WTC11 (cell line): Measurements from ENCODE around the gene ABCB10. TPM values are rescaled to one million over a fixed set of nuclear protein-coding genes. Genes with fewer than 3 reads are reported as not detected.

Experiments used
- ATAC-seq: fragments of 200-7000 bp; cut with Tn5 transposase; 2 replicates; pipeline ENCODE4 v1.10.0; 2021; ENCODE audit warnings: mild to moderate bottlenecking, moderate library complexity
- CTCF ChIA-PET: fragments of 300-600 bp; sonication (Branson Sonifier 250); formaldehyde crosslinking; loops from one replicate; lab custom pipeline; 2021; ENCODE audit warnings: antibody characterized with exemption; lab: Charles Lee
- POLR2A ChIA-PET: fragments of 350-600 bp; sonication (Branson Sonifier 250); formaldehyde crosslinking; loops from one replicate; lab custom pipeline; 2021; ENCODE audit warnings: antibody characterized with exemption; lab: Charles Lee
- DNase-seq: peaks from one replicate; pipeline ENCODE4 v3.0.0; 2021; ENCODE audit warnings: low spot score
- H3K27ac Mint-ChIP-seq: 2 replicates; pipeline ENCODE4 v1.8.0; 2021; ENCODE audit warnings: mixed read lengths
- H3K27me3 Mint-ChIP-seq: 2 replicates; pipeline ENCODE4 v1.8.0; 2021; ENCODE audit warnings: low read depth, mild to moderate bottlenecking, moderate library complexity, mixed read lengths
- H3K36me3 Mint-ChIP-seq: 2 replicates; pipeline ENCODE4 v1.8.0; 2021; ENCODE audit warnings: mixed read lengths
- H3K4me1 Mint-ChIP-seq: 2 replicates; pipeline ENCODE4 v1.8.0; 2022; ENCODE audit warnings: mixed read lengths
- H3K4me3 Mint-ChIP-seq: 2 replicates; pipeline ENCODE4 v1.8.0; 2021; ENCODE audit warnings: mild to moderate bottlenecking, moderate library complexity, mixed read lengths
- H3K9me3 Mint-ChIP-seq: 2 replicates; pipeline ENCODE4 v1.8.0; 2021; ENCODE audit warnings: mixed read lengths
- ARID4B ChIP-seq: sonication (generic); formaldehyde crosslinking; IDR thresholded peaks from 2 replicates; pipeline ENCODE4 v1.8.0; 2023; ENCODE audit warnings: missing genetic modification reagents, mild to moderate bottlenecking, borderline replicate concordance
- ATF3 ChIP-seq: sonication (generic); formaldehyde crosslinking; conservative IDR thresholded peaks from 2 replicates; pipeline ENCODE4 v1.8.1; 2022; ENCODE audit warnings: mild to moderate bottlenecking, missing genetic modification reagents
- E2F5 ChIP-seq: sonication (generic); formaldehyde crosslinking; IDR thresholded peaks from 2 replicates; pipeline ENCODE4 v1.8.1; 2022; ENCODE audit warnings: mild to moderate bottlenecking, moderate library complexity, missing genetic modification reagents
- EMX1 ChIP-seq: fragments of 250-450 bp; sonication (Bioruptor Pico); IDR thresholded peaks from 2 replicates; pipeline ENCODE4 v1.8.0; 2021; ENCODE audit warnings: mild to moderate bottlenecking
- ERG ChIP-seq: fragments of 250-450 bp; sonication (Bioruptor Pico); IDR thresholded peaks from 2 replicates; pipeline ENCODE4 v1.8.0; 2021; ENCODE audit warnings: mild to moderate bottlenecking
- ESRRA ChIP-seq: sonication (generic); formaldehyde crosslinking; IDR thresholded peaks from 2 replicates; pipeline ENCODE4 v1.8.1; 2022; ENCODE audit warnings: mild to moderate bottlenecking, missing genetic modification reagents, borderline replicate concordance
- ETV6 ChIP-seq: sonication (generic); formaldehyde crosslinking; IDR thresholded peaks from 2 replicates; pipeline ENCODE4 v1.8.1; 2022; ENCODE audit warnings: mild to moderate bottlenecking, missing genetic modification reagents
- FOXK1 ChIP-seq: sonication (generic); formaldehyde crosslinking; IDR thresholded peaks from 2 replicates; pipeline ENCODE4 v1.8.0; 2022; ENCODE audit warnings: mild to moderate bottlenecking, moderate library complexity, missing genetic modification reagents
- HMGA2 ChIP-seq: fragments of 250-450 bp; sonication (Bioruptor Pico); IDR thresholded peaks from 2 replicates; pipeline ENCODE4 v1.4.0; 2021; ENCODE audit warnings: mild to moderate bottlenecking, moderate library complexity
- IRF2 ChIP-seq: sonication (generic); formaldehyde crosslinking; IDR thresholded peaks from 2 replicates; pipeline ENCODE4 v1.8.0; 2022; ENCODE audit warnings: low read depth, missing genetic modification reagents, borderline replicate concordance
- NFYB ChIP-seq: sonication (generic); formaldehyde crosslinking; conservative IDR thresholded peaks from 2 replicates; pipeline ENCODE4 v1.8.0; 2022; ENCODE audit warnings: low read depth, missing genetic modification reagents
- PREB ChIP-seq: sonication (generic); formaldehyde crosslinking; IDR thresholded peaks from 2 replicates; pipeline ENCODE4 v1.8.1; 2022; ENCODE audit warnings: mild to moderate bottlenecking, missing genetic modification reagents, moderate library complexity, borderline replicate concordance
- SMAD3 ChIP-seq: sonication (generic); formaldehyde crosslinking; IDR thresholded peaks from 2 replicates; pipeline ENCODE4 v1.8.0; 2022; ENCODE audit warnings: missing genetic modification reagents, mild to moderate bottlenecking, borderline replicate concordance
- USF2 ChIP-seq: sonication (generic); formaldehyde crosslinking; IDR thresholded peaks from 2 replicates; pipeline ENCODE4 v1.8.1; 2023; ENCODE audit warnings: mild to moderate bottlenecking, missing genetic modification reagents, moderate library complexity
- ZNF263 ChIP-seq: sonication (generic); formaldehyde crosslinking; IDR thresholded peaks from 2 replicates; pipeline ENCODE4 v1.8.1; 2022; ENCODE audit warnings: low read depth, mild to moderate bottlenecking, moderate library complexity, missing genetic modification reagents
- ZNF317 ChIP-seq: sonication (generic); formaldehyde crosslinking; IDR thresholded peaks from 2 replicates; pipeline ENCODE4 v1.8.1; 2023; ENCODE audit warnings: low read depth, mild to moderate bottlenecking, moderate library complexity, missing genetic modification reagents, borderline replicate concordance
- ZNF396 ChIP-seq: fragments of 250-450 bp; sonication (Bioruptor Pico); IDR thresholded peaks from 2 replicates; pipeline ENCODE4 v1.8.0; 2021; ENCODE audit warnings: mild to moderate bottlenecking, moderate library complexity, borderline replicate concordance
- ZNF512 ChIP-seq: sonication (generic); formaldehyde crosslinking; IDR thresholded peaks from 2 replicates; pipeline ENCODE4 v1.8.1; 2022; ENCODE audit warnings: missing genetic modification reagents, borderline replicate concordance
- total RNA-seq: library from RNA; stranded (reverse); gene quantifications from 3 replicates; pipeline ENCODE4 v1.2.3, GENCODE V29; 2021

ABCB10 gene
- total RNA-seq, 1 experiment from 2014 or later, result 11.0 TPM

- Mint-ChIP-seq H3K27ac (no peak overlapping the region), H3K4me1 (no peaks in the 10 kb centered on the region), H3K4me3 (no peak overlapping the region), H3K27me3 (no peaks in the 10 kb centered on the region), H3K36me3 (peaks cover 46% of the 10 kb centered on the region), H3K9me3 (no peaks in the 10 kb centered on the region)
- DNase-seq (no peak), ATAC-seq (no peak)
- TF ChIP-seq HMGA2 (CRISPR knock-in tag) (no peak), NFYB (CRISPR knock-in tag) (no peak), ZNF263 (CRISPR knock-in tag) (no peak), ETV6 (no peak), ERG (CRISPR knock-in tag) (no peak), FOXK1 (CRISPR knock-in tag) (no peak), USF2 (CRISPR knock-in tag) (no peak), ZNF512 (no peak), IRF2 (no peak), SMAD3 (CRISPR knock-in tag) (no peak), ZNF396 (CRISPR knock-in tag) (no peak), ESRRA (CRISPR knock-in tag) (no peak), ARID4B (CRISPR knock-in tag) (no peak), EMX1 (CRISPR knock-in tag) (no peak), ATF3 (no peak), PREB (CRISPR knock-in tag) (no peak)
- POLR2A ChIA-PET, result no interaction called here
- CTCF ChIA-PET, result interaction anchor here (1.9 kb wide), 1 partner anchor 7 kb away, joined by 9 read pairs; no protein-coding TSS in a partner anchor
Observed at GRCh38 chr1:229474509-229474908, 84.0 kb downstream of the ABCB10 start.

GRCh38 chr1:229471175-229471574 lies 87.3 kb downstream of the ABCB10 start:
- ATAC-seq, result no peak
- no peaks in the 10 kb centered on the region for H3K9me3 Mint-ChIP-seq
- ChIA-PET CTCF (interaction anchor here (1.5 kb wide), 1 partner anchor 11 kb away, joined by 3 read pairs; no protein-coding TSS in a partner anchor), POLR2A (no interaction called here)
- H3K27ac Mint-ChIP-seq, result no peak overlapping the region
- no peaks in the 10 kb centered on the region for H3K27me3 Mint-ChIP-seq
- H3K4me3 Mint-ChIP-seq, result no peak overlapping the region
- no peak for DNase-seq
- H3K36me3 Mint-ChIP-seq, result peaks cover 53% of the 10 kb centered on the region
- no peaks in the 10 kb centered on the region for H3K4me1 Mint-ChIP-seq
- no peak for TF ChIP-seq ZNF317 (CRISPR knock-in tag)
- TF ChIP-seq NFYB (CRISPR knock-in tag), result no peak
- no peak for TF ChIP-seq E2F5 (CRISPR knock-in tag)
